Calu3 (cell line): ENCODE results near the gene TOP3A. TPM values are rescaled to one million over a fixed set of nuclear protein-coding genes. Genes with fewer than 3 reads are reported as not detected.

Experiments
- BruUV-seq: library from RNA; stranded (reverse); fragments of 400-500 nt; replicated peaks from 2 replicates; lab custom pipeline; 2021; lab: Mats Ljungman, UMichigan
- CTCF ChIA-PET: fragments of 300-600 bp; sonication (Branson Sonifier 250); formaldehyde crosslinking; loops from one replicate; lab custom pipeline; 2022; ENCODE audit warnings: antibody characterized with exemption; lab: Charles Lee
- DNase-seq: peaks from one replicate; pipeline ENCODE4 v3.0.0; 2022
- H3K27ac Mint-ChIP-seq: one replicate; pipeline ENCODE4 v1.8.0; 2022; ENCODE audit warnings: mixed read lengths; ENCODE audit not compliant: unreplicated experiment
- H3K27me3 Mint-ChIP-seq: one replicate; pipeline ENCODE4 v1.8.0; 2022; ENCODE audit warnings: mixed read lengths; ENCODE audit not compliant: unreplicated experiment
- H3K36me3 Mint-ChIP-seq: one replicate; pipeline ENCODE4 v1.8.0; 2022; ENCODE audit warnings: mild to moderate bottlenecking, moderate library complexity, mixed read lengths; ENCODE audit not compliant: insufficient read depth, unreplicated experiment
- H3K4me1 Mint-ChIP-seq: one replicate; pipeline ENCODE4 v1.8.0; 2022; ENCODE audit warnings: mild to moderate bottlenecking, low read depth, mixed read lengths; ENCODE audit not compliant: unreplicated experiment
- H3K4me3 Mint-ChIP-seq: one replicate; pipeline ENCODE4 v1.8.0; 2022; ENCODE audit warnings: mild to moderate bottlenecking, low read depth, moderate library complexity, mixed read lengths; ENCODE audit not compliant: unreplicated experiment
- H3K9me3 Mint-ChIP-seq: one replicate; pipeline ENCODE4 v1.8.0; 2022; ENCODE audit warnings: low read depth, mixed read lengths; ENCODE audit not compliant: unreplicated experiment
- intact Hi-C: fragments of 100-400 bp; cut with micrococcal nuclease; formaldehyde crosslinking; loops from one replicate; pipeline ENCODE4 v1.10.0; 2022; ENCODE audit not compliant: unreplicated experiment
- total RNA-seq: library from RNA; stranded (reverse); gene quantifications from 2 replicates; pipeline ENCODE4 v1.2.3, GENCODE V29; 2022
- TF ChIP-seq, protein P1 (sequence below): fragments of 200-600 bp; IDR thresholded peaks from one replicate; pipeline ENCODE4 v1.8.0; 2022; ENCODE audit warnings: antibody characterized with exemption; ENCODE audit not compliant: unreplicated experiment

The TOP3A gene
- total RNA-seq, 1 experiment from 2014 or later = 39.7 TPM

DNA sequence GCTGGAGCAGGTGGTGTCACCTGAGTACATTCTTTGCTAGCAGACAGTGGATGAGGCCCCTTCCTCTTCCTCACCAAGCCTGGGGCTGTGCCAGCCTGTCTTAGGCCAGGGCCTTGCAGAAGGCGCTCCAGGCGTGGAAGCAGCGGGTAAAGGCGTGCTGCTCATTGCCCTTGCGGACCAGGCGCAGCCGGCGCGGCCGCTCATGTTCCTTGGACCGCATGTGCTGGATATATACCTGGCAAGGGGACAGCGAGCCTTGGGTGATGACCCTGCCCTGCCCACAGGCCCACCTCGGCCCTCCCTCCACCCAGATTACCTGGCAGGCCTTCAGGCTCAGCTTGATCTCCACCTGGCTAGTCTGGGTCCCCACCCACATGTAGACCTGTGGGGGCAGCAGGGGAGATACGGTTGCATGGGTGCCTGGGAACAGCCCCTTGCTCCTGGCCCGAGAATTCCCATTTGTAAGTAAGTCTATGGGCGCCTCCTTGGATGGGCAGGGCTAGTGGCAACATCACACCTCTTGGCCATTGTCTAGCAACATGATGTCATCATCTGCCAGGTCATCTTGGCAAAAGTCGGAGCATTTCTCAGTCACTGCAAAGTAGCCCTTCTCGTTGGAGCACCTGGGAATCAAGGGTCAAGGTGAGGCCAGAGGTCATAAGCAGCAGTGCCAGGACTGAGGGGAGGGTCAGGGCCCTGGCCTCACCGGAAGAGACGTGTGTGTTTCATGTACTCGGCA is 69.6 kb downstream of the TOP3A start:
- Mint-ChIP-seq H3K4me1 (no peaks in the 10 kb centered on the region), H3K9me3 (no peaks in the 10 kb centered on the region), H3K36me3 (peaks cover 36% of the 10 kb centered on the region), H3K4me3 (no peak overlapping the region), H3K27ac (no peak overlapping the region), H3K27me3 (no peaks in the 10 kb centered on the region)
- TF ChIP-seq, protein P1, sequence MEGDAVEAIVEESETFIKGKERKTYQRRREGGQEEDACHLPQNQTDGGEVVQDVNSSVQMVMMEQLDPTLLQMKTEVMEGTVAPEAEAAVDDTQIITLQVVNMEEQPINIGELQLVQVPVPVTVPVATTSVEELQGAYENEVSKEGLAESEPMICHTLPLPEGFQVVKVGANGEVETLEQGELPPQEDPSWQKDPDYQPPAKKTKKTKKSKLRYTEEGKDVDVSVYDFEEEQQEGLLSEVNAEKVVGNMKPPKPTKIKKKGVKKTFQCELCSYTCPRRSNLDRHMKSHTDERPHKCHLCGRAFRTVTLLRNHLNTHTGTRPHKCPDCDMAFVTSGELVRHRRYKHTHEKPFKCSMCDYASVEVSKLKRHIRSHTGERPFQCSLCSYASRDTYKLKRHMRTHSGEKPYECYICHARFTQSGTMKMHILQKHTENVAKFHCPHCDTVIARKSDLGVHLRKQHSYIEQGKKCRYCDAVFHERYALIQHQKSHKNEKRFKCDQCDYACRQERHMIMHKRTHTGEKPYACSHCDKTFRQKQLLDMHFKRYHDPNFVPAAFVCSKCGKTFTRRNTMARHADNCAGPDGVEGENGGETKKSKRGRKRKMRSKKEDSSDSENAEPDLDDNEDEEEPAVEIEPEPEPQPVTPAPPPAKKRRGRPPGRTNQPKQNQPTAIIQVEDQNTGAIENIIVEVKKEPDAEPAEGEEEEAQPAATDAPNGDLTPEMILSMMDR = no peak
- BruUV-seq = TSS peak; percentile 69
- DNase-seq = no peak
- CTCF ChIA-PET = no interaction called here
- intact Hi-C loops = no loop called here

DNA sequence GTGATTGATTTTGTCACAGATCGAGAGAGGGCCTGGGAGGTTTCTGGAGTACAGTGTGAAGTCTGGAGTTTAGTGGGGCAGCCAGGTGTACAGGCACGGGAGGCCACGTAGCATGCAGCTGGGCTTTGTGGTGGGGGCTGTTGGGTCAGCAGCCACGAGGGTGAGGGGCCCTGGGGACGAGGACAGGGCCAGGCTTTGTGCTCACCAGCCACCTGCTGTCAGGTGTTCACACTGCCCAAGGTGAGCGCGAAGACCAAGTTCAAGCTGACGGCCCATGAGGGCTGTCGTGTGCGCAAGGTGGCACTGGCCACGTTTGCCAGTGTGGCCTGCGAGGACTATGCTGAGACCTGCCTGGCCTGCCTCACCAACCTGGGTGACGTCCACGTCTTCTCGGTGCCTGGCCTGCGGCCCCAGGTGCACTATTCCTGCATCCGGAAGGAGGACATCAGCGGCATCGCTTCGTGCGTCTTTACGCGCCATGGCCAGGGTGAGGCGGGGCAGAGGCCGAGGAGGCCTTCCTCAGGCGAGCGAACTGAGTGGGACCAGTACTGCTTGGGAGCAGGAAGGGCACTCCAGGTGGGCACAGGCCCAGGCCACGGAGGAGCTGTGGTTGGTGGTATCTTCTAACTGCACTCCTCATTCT is 73.4 kb downstream of the TOP3A start:
- H3K4me3 Mint-ChIP-seq = no peak overlapping the region
- CTCF ChIA-PET = interaction anchor here (1.1 kb wide), 1 partner anchor 19 kb away, joined by 3 read pairs; the partner anchor contains the start of gene MIEF2
- no peak for DNase-seq
- peaks cover 1% of the 10 kb centered on the region for H3K4me1 Mint-ChIP-seq
- H3K9me3 Mint-ChIP-seq = no peaks in the 10 kb centered on the region
- peaks cover 23% of the 10 kb centered on the region for H3K36me3 Mint-ChIP-seq
- no TSS peak for BruUV-seq
- no peak overlapping the region for H3K27ac Mint-ChIP-seq
- intact Hi-C loops = no loop called here
- TF ChIP-seq, protein P1 = no peak
- H3K27me3 Mint-ChIP-seq = no peaks in the 10 kb centered on the region

- no peaks in the 10 kb centered on the region for H3K9me3 Mint-ChIP-seq
- no TSS peak for BruUV-seq
- no peak overlapping the region for H3K4me3 Mint-ChIP-seq
- TF ChIP-seq, protein P1 = no peak
- peaks cover 22% of the 10 kb centered on the region for H3K36me3 Mint-ChIP-seq
- intact Hi-C loops = no loop called here
- no peak overlapping the region for H3K27ac Mint-ChIP-seq
- H3K27me3 Mint-ChIP-seq = no peaks in the 10 kb centered on the region
- DNase-seq = no peak
- CTCF ChIA-PET = interaction anchor here (0.5 kb wide), 1 partner anchor 75 kb away, joined by 3 read pairs; no protein-coding TSS in a partner anchor
- peaks cover 8% of the 10 kb centered on the region for H3K4me1 Mint-ChIP-seq
Measured at GRCh38 chr17:18240449-18240848, 74.3 kb downstream of the TOP3A start.

DNA sequence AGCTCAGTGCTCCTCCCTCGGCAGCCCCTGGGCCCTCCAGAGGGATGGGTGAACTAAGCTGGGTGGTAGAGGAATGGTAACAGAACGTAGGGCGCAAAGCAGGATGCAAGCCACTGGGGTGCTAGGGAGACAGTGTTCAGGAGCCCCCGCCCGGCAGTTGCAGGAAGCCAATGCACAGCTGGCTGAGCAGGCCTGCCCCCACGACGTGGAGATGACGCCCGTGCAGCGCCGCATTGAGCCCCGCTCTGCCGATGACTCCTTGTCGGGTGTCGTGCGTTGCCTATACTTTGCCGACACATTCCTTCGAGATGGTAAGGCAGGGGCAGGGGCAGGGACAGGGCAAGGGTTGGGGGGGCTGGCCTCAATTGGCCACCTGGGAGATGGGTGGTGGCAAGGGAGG is 76.5 kb downstream of the TOP3A start:
- no peaks in the 10 kb centered on the region for H3K9me3 Mint-ChIP-seq
- H3K36me3 Mint-ChIP-seq = peaks cover 5% of the 10 kb centered on the region
- no peak for DNase-seq
- no peaks in the 10 kb centered on the region for H3K27me3 Mint-ChIP-seq
- BruUV-seq = no TSS peak
- CTCF ChIA-PET = no interaction called here
- H3K4me3 Mint-ChIP-seq = no peak overlapping the region
- intact Hi-C loops = no loop called here
- peaks cover 8% of the 10 kb centered on the region for H3K4me1 Mint-ChIP-seq
- H3K27ac Mint-ChIP-seq = no peak overlapping the region
- TF ChIP-seq, protein P1 = no peak
